Stimulated activated naive CD8-positive, alpha-beta T cell treated with anti-CD3 and anti-CD28 coated beads, Interleukin-15, Interleukin-2, amounts not matched to agents 100 ng/mL and 50 ng/mL, for 24 hours (primary cell): ENCODE measurements around the gene GRID1.

Experiments used
- H3K27ac Mint-ChIP-seq: one replicate; pipeline ENCODE4 v1.8.0; 2021; ENCODE audit warnings: mild to moderate bottlenecking, mixed read lengths
- H3K27me3 Mint-ChIP-seq: one replicate; pipeline ENCODE4 v1.8.0; 2021; ENCODE audit warnings: mixed read lengths
- H3K36me3 Mint-ChIP-seq: one replicate; pipeline ENCODE4 v1.8.0; 2021; ENCODE audit warnings: low read depth, mixed read lengths
- H3K4me1 Mint-ChIP-seq: one replicate; pipeline ENCODE4 v1.8.0; 2021; ENCODE audit warnings: low read depth, mixed read lengths
- H3K4me3 Mint-ChIP-seq: one replicate; pipeline ENCODE4 v1.8.0; 2021; ENCODE audit warnings: mild to moderate bottlenecking, mixed read lengths
- H3K9me3 Mint-ChIP-seq: one replicate; pipeline ENCODE4 v1.8.0; 2021; ENCODE audit warnings: mixed read lengths

The GRID1 gene

DNA sequence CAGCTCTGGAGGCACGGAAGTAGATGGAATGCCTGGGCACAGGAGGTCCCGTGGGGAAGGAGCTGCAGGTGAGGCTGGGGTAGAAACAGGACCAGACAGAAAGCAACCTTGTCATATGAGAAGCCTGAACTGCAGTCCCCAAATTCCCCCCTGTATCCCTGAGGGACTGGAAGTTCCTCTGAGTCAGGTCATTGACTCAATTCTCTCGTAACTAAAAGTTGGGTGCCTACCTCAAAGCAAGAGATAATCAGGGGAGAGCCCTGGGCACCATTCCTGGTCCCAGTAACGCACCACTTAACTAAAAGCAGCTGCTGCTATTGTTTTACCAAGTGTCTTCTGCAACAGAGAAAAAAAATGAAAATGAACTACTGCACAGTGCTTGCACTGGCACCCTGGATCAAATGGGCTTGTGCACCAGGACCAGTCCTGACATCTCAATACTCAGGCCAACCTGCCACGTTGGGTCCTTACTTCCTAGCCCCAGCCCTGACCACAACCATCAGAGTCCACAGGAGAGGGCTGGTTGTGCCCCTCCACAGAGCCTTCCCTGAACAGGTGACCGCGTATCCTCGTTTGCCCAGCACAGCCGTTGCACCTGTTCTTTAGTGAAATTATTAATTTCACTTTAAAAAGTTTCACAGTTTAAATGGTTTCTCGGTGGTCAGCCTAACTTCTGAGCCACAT is 79.3 kb downstream of the GRID1 start:
- Mint-ChIP-seq H3K36me3 (no peaks in the 10 kb centered on the region), H3K9me3 (no peaks in the 10 kb centered on the region), H3K27me3 (no peaks in the 10 kb centered on the region), H3K4me3 (no peak overlapping the region), H3K4me1 (no peaks in the 10 kb centered on the region), H3K27ac (no peak overlapping the region)

DNA sequence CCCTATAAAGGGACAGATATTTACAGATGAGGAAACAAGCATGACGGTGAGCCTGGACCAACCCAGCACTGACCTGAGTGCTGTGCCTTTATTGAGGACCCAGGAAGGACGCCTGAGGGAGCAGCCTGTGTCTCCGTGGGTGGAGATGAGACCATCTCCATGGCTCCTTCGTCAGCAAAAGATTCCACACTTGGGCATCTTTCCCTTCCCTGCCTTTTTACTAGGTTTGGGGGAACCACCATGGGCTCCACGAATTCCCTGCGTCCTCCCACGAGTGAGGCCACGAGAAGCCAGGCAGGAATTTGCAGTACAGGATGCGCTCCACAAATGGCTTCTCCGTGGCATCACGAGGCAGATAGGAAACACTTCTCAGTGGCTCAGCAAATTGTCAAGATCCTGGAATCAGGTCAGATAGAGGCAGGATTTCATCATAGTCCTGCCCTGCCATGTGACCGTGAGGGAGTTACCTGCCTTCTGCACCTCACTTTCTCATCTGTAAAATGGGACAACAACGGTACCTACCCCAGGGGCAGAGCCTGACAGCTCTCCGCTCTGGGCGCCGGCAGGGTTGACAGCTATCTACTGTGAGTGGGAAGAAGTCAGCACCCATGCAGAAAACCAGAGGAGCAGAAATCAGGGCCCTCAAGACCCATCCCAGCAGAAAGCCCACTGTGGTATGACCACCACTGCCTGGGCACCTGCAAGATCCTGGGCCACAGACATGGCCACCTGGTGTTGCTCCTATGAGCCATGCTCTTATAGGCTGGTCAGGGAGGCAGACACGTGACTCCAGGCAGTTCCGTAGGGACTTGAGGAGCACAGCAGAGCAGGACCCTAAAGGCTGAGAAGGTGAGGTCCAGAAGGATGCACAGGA is 80.1 kb downstream of the GRID1 start:
- no peak overlapping the region for H3K4me3 Mint-ChIP-seq
- no peaks in the 10 kb centered on the region for H3K4me1 Mint-ChIP-seq
- H3K27ac Mint-ChIP-seq = no peak overlapping the region
- no peaks in the 10 kb centered on the region for H3K36me3 Mint-ChIP-seq
- no peaks in the 10 kb centered on the region for H3K9me3 Mint-ChIP-seq
- no peaks in the 10 kb centered on the region for H3K27me3 Mint-ChIP-seq

DNA sequence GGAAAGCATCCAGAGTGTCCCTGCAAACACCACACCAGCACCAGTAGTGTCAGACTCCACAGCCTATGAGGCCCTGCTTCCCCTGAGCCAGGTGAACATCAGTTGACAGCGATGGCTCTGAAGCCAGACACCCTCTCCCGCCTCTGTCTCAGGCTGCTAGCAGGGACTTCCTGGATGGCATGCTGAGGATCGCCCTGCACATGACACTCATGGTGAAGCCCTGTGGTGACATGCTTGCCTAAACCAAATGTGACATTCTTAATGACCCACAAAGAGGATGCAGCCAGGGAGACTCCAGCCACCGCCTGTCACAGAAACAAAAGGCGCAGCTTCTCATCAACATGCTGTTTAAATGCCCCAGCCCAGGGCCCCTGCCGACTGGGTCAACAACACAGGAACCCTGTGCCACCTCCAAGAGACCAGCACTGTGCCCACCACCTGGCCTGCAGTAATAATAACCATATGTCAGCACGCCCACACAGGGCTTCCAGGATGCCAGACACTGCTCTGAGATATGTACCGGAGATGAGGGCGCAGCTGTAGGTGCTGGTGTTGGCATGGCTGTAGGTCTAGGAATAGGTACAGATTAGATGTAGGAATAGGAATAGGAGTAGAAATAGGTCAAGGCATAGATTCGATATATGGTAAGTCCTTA is 81.3 kb downstream of the GRID1 start:
- Mint-ChIP-seq H3K4me3 (no peak overlapping the region), H3K27ac (no peak overlapping the region), H3K4me1 (no peaks in the 10 kb centered on the region)

GRCh38 chr10:86284355-86285105 is 82.1 kb downstream of the GRID1 start:
- Mint-ChIP-seq H3K9me3 (no peaks in the 10 kb centered on the region), H3K4me1 (no peaks in the 10 kb centered on the region), H3K27me3 (no peaks in the 10 kb centered on the region), H3K4me3 (no peak overlapping the region), H3K36me3 (no peaks in the 10 kb centered on the region), H3K27ac (no peak overlapping the region)

More for the DNA sequence above, 81.3 kb downstream of the GRID1 start:
- H3K9me3 Mint-ChIP-seq = no peaks in the 10 kb centered on the region
- no peaks in the 10 kb centered on the region for H3K36me3 Mint-ChIP-seq
- no peaks in the 10 kb centered on the region for H3K27me3 Mint-ChIP-seq

DNA sequence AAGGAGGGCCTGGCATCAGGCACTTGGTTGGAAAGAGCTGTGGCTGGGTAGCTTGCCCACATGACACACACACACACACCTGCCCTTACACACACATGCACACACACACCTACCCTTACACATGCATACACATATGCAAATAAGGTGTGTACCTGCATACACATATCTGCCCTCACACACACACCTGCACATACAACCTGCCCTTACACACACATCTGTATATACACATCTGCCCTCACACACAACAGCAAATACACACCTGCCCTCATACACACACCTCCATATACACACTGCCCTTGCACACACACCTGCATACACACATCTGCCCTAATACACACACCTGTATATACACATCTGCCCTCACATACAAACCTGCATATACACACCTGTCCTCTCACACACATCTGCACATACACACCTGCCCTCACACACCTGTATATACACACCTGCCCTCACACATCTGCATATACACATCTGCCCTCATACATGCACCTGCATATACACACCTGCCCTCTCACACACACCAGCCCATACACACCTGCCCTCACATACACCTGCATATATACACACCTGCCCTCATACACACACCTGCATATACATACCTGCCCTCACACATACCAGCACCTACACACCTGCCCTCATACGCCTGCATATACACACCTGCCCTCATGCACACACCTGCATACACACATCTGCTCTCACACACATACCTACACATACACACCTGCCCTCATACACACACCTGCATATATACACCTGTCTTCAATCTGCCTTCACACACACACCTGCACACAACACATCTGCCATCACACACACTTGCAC is 82.9 kb downstream of the GRID1 start:
- Mint-ChIP-seq H3K4me1 (no peaks in the 10 kb centered on the region), H3K27me3 (no peaks in the 10 kb centered on the region), H3K9me3 (peaks cover 1% of the 10 kb centered on the region), H3K36me3 (peaks cover 1% of the 10 kb centered on the region), H3K4me3 (no peak overlapping the region), H3K27ac (no peak overlapping the region)

GRCh38 chr10:86282664-86283465 is 83.7 kb downstream of the GRID1 start:
- Mint-ChIP-seq H3K27me3 (no peaks in the 10 kb centered on the region), H3K27ac (no peak overlapping the region), H3K9me3 (peaks cover 4% of the 10 kb centered on the region), H3K36me3 (peaks cover 3% of the 10 kb centered on the region), H3K4me1 (no peaks in the 10 kb centered on the region), H3K4me3 (no peak overlapping the region)

- H3K4me1 Mint-ChIP-seq = no peaks in the 10 kb centered on the region
Observed at GRCh38 chr10:86281396-86281795, 85.2 kb downstream of the GRID1 start.

GRCh38 chr10:86269332-86269731 is 97.3 kb downstream of the GRID1 start:
- Mint-ChIP-seq H3K27ac (no peak overlapping the region), H3K27me3 (peaks cover 22% of the 10 kb centered on the region), H3K4me1 (no peaks in the 10 kb centered on the region), H3K36me3 (no peaks in the 10 kb centered on the region), H3K9me3 (peaks cover 6% of the 10 kb centered on the region), H3K4me3 (no peak overlapping the region)

More at GRCh38 chr10:86281396-86281795, 85.2 kb downstream of the GRID1 start:
- Mint-ChIP-seq H3K27me3 (no peaks in the 10 kb centered on the region), H3K4me3 (no peak overlapping the region), H3K36me3 (peaks cover 3% of the 10 kb centered on the region), H3K9me3 (peaks cover 4% of the 10 kb centered on the region), H3K27ac (no peak overlapping the region)

DNA sequence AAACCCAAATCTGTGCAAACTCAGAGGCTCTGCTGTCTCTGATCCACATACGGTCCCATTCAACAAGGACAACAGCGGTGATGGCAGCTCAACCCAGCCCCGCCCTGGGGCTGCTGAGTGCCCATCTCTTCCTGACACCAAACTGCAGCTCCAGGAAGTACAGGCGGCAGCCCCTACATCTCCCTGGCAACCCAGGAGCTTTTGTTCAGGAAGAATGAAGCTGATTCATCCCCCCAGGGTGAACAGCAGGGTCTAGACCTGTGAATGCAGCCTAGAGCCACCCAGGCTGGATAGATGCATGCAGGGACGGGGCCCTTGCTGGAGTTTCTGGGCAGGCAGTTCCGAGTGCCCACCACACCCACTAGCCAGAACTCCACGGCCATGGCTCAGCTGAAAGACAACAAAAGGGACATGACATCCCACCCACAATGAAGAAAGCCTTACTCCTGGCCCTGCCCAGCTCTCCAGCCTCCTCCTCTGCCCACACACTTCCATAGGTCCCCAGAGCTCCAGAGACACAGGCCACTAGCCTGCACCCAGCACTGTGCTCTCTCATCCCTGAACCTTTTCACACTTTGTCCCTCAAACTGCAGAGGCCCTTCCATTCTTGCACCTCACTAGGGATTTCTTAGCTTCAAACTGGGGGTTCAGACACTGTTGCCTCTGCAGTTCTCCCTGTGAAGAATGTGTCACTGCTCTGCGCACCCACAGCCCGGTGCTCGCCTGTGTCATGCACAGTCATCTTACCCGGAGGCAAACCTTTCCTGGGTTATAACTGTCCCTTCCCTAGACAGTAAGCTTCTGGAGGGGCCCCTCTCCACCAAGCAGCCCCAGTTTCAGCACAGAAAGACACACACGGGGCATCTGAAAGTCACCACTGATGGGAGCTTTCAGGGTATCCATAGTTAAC is 99.1 kb downstream of the GRID1 start:
- Mint-ChIP-seq H3K4me3 (no peak overlapping the region), H3K27me3 (peaks cover 31% of the 10 kb centered on the region), H3K4me1 (no peaks in the 10 kb centered on the region), H3K27ac (no peak overlapping the region), H3K9me3 (peaks cover 6% of the 10 kb centered on the region), H3K36me3 (no peaks in the 10 kb centered on the region)

DNA sequence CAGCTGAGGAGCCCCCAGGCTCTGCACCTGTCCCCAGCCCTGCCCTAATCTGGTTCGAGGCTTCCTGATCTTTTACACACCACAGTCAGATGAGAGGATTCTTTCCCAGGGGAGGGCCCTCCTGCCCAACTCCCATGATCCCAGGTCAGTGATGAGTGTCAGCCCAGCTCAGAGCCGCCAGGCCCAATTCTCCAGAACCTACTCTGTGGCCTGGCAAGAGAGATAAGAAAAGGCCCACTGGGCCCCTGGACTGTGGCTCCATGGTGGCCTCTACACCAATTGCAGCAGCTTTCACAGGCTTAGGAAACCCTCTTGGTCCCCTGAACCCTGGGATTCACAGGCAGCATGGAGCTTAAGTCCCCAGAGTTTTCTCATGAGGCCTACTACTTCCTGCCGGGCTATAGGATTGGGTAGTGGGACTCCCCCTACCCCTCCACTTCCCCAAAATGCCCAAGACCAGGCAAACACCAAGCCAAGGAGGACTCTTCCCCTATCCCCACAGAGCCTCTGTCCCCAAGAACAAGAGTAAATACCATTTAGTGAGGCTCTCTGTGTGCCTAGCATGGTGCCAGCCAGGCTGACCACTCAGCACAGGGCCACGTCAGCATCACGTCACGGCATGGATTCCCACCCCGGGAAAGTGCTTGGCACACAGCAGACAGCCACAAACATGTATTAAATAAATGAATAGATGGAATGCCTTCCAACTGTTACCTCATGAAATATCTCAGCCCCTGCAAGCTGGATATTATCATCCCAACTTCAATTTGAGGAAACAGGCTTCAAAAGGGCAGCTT is 100.0 kb downstream of the GRID1 start:
- peaks cover 5% of the 10 kb centered on the region for H3K9me3 Mint-ChIP-seq
- no peak overlapping the region for H3K27ac Mint-ChIP-seq
- no peak overlapping the region for H3K4me3 Mint-ChIP-seq
- H3K4me1 Mint-ChIP-seq = no peaks in the 10 kb centered on the region
- peaks cover 31% of the 10 kb centered on the region for H3K27me3 Mint-ChIP-seq
- no peaks in the 10 kb centered on the region for H3K36me3 Mint-ChIP-seq

GRCh38 chr10:86265895-86266259 is 100.7 kb downstream of the GRID1 start:
- Mint-ChIP-seq H3K27ac (no peak overlapping the region), H3K27me3 (peaks cover 31% of the 10 kb centered on the region), H3K4me1 (no peaks in the 10 kb centered on the region), H3K9me3 (no peaks in the 10 kb centered on the region), H3K36me3 (no peaks in the 10 kb centered on the region), H3K4me3 (no peak overlapping the region)

DNA sequence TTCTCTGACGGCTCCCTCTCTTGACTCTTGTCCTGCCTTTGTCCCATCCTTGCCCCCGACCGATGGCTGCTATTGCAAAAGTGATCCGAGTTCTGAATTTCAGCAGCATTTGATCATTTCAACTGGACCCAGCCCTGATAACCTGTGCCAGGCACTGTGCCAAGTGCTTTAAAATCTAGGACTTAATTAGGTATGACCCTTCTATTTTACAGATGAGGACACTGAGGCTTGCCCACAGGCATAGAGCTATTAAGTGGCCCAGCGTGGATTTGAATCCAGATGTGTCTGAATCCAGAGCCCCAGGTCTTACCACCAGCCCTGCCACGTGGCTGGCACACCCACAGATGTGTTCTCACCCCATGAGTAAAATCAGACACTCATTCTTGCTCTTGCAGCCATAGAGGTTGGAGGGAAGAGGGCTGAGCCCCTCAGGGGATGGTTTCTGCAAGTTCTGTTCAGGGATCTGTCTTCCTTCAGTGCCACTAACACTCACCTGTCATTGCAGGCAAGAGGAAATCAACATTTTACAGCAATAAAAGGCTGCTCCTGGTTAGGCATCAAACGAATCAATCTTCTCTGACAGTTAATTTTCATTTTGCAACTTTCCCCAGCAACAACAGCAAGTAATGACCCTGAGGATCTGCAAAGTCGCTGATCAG is 101.2 kb downstream of the GRID1 start:
- Mint-ChIP-seq H3K27me3 (peaks cover 33% of the 10 kb centered on the region), H3K4me3 (no peak overlapping the region), H3K9me3 (no peaks in the 10 kb centered on the region), H3K4me1 (no peaks in the 10 kb centered on the region), H3K36me3 (no peaks in the 10 kb centered on the region), H3K27ac (no peak overlapping the region)
